NCI-H1105 treated with DMSO at 0.1 percent for 48 hours (cell line): ENCODE results near the gene POLR3A.
"Not testable (repeated sequence)": the region's sequence is repeated elsewhere in the genome, so short reads cannot be mapped to it uniquely, and the experiment has no call there.

Experiments
- DNase-seq: peaks from one replicate; lab custom pipeline; 2025; lab: John Stamatoyannopoulos, UW

Gene POLR3A

DNA sequence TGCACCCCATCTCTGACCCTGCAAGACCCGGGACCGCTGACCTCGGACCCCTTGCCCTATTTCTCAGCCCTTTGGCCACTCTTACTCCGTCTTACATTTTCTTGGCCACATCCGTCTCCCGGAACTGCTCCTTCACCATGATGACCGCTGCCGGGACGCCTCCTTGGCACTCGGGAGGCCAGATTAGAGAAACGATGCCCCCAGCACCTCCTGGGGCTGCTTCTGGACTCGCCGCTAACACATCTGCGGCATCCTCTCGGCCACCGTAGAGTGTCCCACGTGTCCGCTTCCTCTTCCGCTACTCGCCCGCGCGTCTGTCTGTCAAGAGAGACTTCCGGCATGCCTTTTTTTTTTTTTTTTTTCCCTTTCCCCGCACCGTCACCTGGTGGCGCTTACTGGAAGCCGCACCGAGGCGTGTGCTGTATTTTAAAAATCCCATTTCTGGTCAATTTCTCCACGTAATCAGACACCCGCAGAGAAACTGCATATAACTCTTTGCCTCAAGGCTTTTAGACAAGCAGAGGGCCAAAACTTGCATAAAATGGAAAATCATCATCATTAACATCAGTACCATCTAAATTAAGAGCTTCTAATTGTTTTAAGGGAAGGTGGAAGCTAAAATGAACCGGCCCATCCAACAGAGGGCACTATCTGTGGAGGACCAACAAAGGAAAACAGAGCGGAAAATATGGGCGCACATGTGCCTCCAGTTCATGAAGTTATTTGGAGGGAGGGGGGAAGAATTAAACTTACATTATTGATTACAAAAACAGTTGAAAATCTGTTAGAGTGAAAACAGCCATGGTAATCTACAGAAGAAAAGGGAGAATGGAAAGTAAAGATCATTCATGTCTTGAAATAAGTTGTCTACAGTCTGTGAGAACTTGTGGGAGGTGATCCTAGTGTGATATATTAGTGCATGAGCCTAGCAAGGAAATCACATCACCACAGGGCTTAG is at the start of gene POLR3A:
Gene POLR3A (minus strand): TSS at position 247 of the 958 bp plus-strand sequence. CDS start 108 bp downstream, at position 139.
- DNase-seq: peak; percentile 73

DNA sequence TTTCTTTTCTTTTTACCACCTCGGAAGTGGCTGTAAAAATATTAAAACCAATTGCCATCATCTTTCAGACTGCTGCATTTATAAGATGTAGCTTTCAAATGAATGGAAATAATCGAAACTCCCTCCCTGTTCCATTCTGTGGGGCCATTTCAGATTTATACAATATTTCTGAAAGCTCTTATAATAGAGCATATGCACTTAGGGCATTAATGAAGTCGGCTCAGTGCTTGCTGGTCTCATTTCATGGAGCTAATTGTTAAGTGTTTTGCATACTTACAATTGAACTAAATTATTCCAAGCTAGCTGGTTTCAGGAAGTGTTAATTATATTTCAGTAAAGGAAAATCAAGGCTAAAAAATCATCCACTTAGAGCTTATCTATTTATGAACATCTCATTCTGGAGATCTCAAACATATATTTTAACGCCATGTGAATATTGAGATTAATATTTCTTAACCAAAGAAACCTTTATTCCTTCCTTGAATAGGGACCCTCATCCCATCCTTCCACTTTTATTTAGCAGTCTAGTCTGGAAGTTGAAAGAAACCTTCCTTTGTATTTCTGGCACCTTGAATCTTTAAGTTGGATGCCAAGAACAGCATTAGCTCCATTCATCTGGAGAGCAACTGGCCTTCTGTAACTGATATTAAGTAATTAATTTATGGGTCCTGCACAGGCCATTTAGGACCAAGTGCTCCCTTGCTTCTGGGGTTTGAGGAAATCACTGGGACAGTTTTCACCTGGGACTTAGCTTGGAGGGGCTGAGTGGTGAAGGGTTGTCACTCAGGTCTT is 49.4 kb upstream of the POLR3A start:
- DNase-seq: no peak

- DNase-seq: not testable (repeated sequence)
These were observed 46.5 kb upstream of the POLR3A start for GRCh38 chr10:78075806-78076205.

GRCh38 chr10:78072504-78072903 is 43.2 kb upstream of the POLR3A start:
- DNase-seq: no peak

GRCh38 chr10:78071857-78072179 is 42.5 kb upstream of the POLR3A start:
- DNase-seq: no peak

- DNase-seq: no peak
These were observed 42.0 kb upstream of the POLR3A start for GRCh38 chr10:78071140-78071856.

GRCh38 chr10:78070726-78071125 is 41.4 kb upstream of the POLR3A start:
- no peak for DNase-seq

GRCh38 chr10:78070064-78070463 is 40.7 kb upstream of the POLR3A start:
- DNase-seq: not testable (repeated sequence)

GRCh38 chr10:78069151-78069550 is 39.8 kb upstream of the POLR3A start:
- no peak for DNase-seq

- no peak for DNase-seq
These were observed 37.6 kb upstream of the POLR3A start for GRCh38 chr10:78066728-78067430.

DNA sequence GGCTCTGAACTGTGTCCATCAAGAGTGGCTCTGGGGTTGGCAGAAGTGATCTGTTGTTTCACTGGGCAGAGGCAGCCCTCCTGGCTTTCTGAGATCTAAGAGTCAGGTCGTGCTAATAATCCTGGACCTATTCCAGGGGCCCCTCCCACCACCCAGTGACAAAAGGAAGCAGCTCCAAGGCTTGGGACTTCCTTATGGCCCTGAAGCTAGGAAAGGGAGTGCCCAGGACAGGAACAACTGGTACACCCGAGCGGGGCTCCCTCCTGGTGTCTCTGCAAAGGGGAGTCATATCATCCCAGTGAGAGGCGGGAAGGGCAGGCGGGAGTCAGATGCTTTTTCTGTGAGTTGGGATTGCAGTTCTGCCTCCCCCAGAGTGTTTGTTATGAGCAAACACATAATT is 36.7 kb upstream of the POLR3A start:
- DNase-seq: peak; percentile 41

DNA sequence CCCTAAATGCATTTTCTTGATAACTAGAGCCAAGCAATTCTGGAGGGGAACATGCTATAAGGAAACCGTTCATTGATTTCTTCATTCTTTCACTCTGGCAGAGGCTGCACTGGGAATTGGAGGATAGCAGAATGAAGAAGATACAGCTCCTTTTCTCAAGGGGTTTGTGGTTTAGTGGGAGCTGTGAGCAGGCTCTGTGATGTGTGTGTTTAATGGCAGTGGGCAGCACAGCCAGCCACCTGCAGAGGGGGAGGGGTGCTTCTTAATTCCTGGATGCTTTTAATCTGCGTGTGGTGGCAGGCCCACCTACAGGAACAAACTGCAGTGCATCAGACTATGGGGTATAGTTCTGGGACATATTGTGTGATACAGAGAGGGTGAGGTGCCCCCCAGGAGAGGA is 36.3 kb upstream of the POLR3A start:
- peak; percentile 34 for DNase-seq

- DNase-seq: not testable (repeated sequence)
These were observed 35.6 kb upstream of the POLR3A start for GRCh38 chr10:78064919-78065318.

- no peak for DNase-seq
These were observed 33.9 kb upstream of the POLR3A start for GRCh38 chr10:78063236-78063635.

GRCh38 chr10:78062296-78062695 is 33.0 kb upstream of the POLR3A start:
- no peak for DNase-seq

- no peak for DNase-seq
These were observed 30.8 kb upstream of the POLR3A start for GRCh38 chr10:78059906-78060702.

DNA sequence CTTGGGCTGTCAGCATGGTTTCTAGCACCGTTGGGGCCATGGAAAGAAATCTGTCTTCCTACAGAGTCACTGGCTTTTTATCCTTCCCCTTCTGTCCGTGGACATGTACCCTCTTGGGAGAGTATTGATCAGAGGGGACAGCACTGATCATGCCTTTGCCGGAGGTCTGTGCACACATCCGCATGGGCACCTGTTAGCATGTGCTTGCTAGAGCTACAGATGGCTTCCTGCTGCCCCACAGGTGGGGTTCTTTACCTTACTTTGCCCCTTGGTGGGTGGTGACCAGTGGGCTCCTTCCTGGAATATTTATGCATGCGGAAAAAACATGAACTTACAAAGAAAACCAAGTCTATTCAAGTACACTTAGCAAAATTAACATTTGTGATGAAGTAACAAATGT is 29.2 kb upstream of the POLR3A start:
- DNase-seq: no peak

DNA sequence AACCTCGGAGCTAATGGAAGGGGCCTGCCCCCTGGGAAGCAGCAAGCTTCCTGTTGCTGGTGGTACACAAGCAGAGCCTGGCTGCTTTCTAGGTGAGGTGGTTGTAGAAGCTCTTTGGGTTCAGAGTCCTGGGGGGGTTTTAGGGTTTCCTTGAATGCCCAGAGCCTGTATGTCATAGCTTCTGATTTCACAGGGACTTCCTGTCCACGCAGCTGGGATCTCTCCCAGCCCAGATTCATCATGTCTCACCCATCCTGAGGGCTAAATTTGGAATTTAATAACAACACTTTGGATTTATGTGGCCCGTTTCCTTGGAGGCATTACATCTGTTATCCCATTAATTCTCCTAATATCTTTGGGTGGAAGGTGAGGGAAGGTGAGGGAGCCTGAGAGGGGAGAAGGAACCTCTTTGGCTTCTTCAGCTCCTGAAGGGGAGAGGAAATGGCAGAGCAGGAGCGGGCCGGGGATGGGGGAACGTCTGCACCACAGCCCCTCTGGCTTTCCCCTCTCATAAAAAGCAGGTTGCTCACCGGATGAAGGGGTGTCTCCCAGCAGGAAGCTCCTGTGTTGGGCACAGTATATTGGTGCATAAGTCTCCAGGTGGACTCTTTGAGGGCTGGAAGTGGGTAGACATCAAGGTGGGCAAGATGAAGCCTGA is 24.0 kb upstream of the POLR3A start:
- DNase-seq: no peak

- no peak for DNase-seq
These were observed 20.5 kb upstream of the POLR3A start for GRCh38 chr10:78049851-78050250.

DNA sequence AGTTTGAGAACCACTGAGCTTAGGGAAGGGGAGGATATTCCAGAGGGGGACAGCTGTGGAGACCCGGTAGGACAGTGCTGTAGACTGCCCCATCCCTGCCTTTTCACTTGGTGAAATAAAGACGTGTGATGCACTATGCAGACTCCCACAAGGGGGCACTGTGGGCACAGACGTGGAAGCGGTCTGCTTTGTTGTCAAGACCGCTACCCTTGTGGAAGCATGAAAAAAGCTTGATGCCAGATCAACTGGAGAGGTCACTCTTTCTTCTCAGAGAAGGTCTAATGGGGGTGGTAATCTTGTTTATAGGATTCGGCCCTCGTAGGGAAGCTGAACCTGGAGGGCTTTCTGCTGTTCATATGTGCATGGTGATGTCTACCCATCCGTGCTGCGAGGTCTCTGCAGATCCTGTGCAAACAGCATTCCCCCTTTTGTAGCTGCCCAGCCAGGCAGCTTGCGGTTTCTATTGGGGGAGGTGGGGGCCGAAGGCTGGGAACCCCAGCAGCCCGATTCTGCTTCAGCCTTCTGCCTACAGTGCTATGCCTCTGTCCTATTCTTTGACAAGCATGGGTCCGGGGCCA is 18.1 kb upstream of the POLR3A start:
- peak; percentile 64 for DNase-seq
